Mononuclear cell (primary cell): ENCODE results near the gene MAPK9. TPM values are rescaled to one million over a fixed set of nuclear protein-coding genes. Genes with fewer than 3 reads are reported as not detected.
"Not testable (repeated sequence)": the region's sequence is repeated elsewhere in the genome, so short reads cannot be mapped to it uniquely, and the experiment has no call there.

Experiments used
- H3K27me3 ChIP-seq: 2 replicates; pipeline ENCODE4 v1.6.0; 2011; ENCODE audit warnings: low read length, control low read depth; ENCODE audit not compliant: insufficient read depth
- H3K4me1 ChIP-seq: 2 replicates; pipeline ENCODE4 v1.5.1; 2011; ENCODE audit warnings: mild to moderate bottlenecking, low read length, control low read depth; ENCODE audit not compliant: insufficient read depth
- H3K4me3 ChIP-seq: 2 replicates; pipeline ENCODE4 v1.5.1; 2011; ENCODE audit warnings: mild to moderate bottlenecking, low read length, moderate library complexity
- H3K9me3 ChIP-seq: 2 replicates; pipeline ENCODE4 v1.5.1; 2011; ENCODE audit warnings: low read depth, mild to moderate bottlenecking, control low read depth, low read length
- total RNA-seq: library from RNA; depleted of rRNA; stranded (reverse); fragments of >200 nt; gene quantifications from one replicate; pipeline ENCODE4 v1.2.3, GENCODE V29; 2012

The MAPK9 gene
- total RNA-seq, 1 donor, result 36.0 TPM

DNA sequence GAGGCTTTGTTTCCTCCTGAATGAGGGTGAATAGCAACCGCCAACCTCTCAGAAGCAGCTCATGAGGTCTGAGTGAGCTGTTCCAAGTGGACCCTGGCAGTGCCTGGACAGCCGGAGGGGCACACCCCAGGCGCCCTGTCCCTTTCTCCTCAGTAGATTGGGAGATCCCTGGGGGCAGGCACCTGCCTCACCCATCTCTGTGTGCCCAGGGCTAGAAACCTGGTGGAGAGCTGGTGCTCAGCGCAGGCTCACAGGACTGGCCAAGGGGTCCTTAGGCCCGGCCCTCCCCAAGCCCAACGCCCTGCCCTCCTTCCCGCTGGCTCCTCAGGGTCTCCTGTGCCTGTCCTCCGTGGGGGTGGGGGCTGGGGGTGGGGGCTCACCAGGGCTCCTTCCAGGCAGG lies 14.9 kb upstream of the MAPK9 start:
- no peaks in the 10 kb centered on the region for H3K27me3 ChIP-seq
- no peaks in the 10 kb centered on the region for H3K9me3 ChIP-seq
- H3K4me1 ChIP-seq, result no peaks in the 10 kb centered on the region

DNA sequence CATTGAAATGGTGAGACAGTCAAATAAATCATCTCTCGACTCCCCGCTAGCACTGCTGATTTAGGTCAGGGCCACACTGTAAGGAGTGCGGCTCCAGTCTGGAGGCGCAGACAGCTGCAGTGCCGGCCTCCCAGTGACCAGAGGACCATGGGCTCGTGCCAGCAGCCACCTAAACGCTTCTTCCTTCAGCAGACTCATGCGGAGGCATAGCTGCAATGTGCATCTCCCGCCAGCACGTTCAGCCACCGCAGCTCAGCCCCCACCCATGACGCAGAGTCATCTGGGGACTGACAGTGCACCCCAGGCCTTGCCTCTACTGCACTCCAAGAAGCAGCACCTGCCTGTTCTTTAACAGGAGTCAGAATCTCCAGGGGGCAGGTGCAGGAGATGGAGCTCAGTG lies 13.6 kb upstream of the MAPK9 start:
- no peaks in the 10 kb centered on the region for H3K27me3 ChIP-seq
- H3K4me1 ChIP-seq, result no peaks in the 10 kb centered on the region
- no peak overlapping the region for H3K4me3 ChIP-seq
- no peaks in the 10 kb centered on the region for H3K9me3 ChIP-seq

More for the DNA sequence above, 14.9 kb upstream of the MAPK9 start:
- H3K4me3 ChIP-seq, result no peak overlapping the region

DNA sequence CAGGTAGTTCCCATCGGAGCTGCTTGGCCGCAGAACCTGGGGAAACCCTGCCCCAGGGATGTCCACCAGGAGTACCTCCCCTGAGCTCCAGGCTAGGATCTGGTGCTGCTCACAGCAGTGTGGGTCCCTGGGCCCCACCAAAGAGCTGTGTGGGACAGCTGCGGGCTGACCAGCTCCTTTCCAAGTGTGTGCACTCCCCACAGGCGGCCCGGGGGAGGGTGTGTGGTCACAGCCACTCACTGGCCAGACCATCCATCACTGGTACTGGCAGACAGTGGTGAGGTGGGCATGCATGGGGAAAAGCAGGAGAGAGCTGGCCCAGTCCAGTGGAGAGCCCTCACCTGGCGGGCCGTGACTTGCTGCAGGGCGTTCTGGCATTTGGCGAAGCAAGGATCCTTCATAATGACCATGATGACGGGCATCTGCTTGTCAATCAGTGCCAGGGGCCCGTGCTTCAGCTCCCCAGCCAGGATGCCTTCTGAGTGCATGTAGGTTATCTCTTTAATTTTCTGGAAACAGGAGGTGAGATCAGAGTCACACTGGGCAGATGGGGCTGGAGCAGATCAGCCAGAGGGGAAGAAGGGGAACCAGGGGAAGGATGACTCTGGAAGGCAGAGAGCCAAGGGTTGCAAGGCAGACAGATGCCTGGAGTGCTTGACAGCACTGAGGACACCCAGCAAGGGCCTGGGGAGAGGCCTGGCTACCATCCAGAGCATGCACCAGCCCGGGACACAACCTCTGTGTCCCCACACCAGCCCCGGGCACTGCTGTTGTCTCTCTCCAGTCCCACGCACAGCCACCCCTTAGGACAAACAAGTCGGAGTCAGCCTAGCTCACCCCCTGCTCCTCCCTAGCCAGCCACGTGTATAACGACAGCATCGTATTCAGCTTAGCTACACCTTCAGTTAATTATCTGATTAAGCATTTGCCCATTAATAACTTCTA lies 12.8 kb upstream of the MAPK9 start:
- Histone ChIP-seq H3K4me1 (no peaks in the 10 kb centered on the region), H3K9me3 (no peaks in the 10 kb centered on the region), H3K27me3 (no peaks in the 10 kb centered on the region), H3K4me3 (no peak overlapping the region)

GRCh38 chr5:180304016-180304292 lies 12.1 kb upstream of the MAPK9 start:
- Histone ChIP-seq H3K27me3 (no peaks in the 10 kb centered on the region), H3K4me1 (no peaks in the 10 kb centered on the region)

DNA sequence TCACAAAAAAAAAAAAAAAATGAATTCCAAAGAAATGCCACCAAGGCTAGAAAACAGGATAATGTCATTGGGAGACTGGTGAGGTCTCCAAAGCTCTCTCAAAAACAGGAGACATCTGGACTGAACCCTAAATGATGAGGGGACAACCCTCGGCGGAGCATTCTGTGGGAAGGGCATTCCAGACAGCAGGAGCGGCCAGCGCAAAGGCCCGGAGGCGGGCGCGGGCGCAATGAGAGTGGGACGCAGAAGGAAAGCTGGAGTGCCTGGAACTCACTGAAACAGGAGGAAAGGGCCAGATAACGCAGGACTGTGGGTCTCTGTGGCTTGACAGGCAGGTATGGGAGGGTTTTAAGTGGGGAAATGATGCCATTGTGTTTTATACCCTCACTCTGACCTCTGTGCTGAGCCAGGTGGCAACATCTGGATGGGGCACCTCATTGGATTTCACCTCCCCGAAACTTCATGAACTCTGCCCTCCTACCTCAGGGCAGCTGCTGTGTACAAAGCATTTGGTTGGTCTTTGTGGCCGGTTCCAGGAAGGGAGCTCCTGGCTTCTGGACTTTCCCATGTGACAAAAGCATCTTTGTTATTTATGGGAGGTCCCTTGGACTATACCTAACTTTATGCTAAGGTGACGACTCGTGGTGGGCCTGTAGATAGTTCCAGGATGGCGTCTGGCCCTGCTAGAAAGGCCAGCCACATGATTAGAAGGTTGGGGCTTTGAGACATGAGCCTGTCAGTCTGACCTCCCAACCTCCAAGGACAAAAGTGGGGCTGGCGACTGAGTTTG lies 11.5 kb upstream of the MAPK9 start:
- no peak overlapping the region for H3K4me3 ChIP-seq
- H3K27me3 ChIP-seq, result no peaks in the 10 kb centered on the region
- no peaks in the 10 kb centered on the region for H3K4me1 ChIP-seq
- H3K9me3 ChIP-seq, result no peaks in the 10 kb centered on the region

More at GRCh38 chr5:180304016-180304292, 12.1 kb upstream of the MAPK9 start:
- H3K9me3 ChIP-seq, result no peaks in the 10 kb centered on the region
- H3K4me3 ChIP-seq, result no peak overlapping the region

DNA sequence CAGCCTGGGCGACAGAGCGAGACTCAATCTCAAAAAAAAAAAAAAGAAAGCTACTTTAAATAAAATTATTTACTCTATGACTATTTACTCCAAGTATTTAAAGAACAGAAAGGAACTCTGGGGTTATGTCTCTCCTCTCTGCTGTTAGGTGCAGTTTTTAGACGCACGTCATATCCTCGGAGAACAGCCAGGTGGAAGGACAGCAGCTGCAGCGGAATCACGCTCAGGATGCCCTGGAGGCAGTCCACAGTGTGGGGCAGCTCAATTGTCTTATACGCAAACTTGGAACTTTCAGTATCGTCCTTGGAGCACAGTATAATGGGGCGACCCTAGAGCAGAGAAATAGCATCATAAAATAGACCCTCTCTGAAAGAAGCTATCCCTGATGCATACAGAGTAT lies 10.4 kb upstream of the MAPK9 start:
- H3K27me3 ChIP-seq, result no peaks in the 10 kb centered on the region
- H3K4me3 ChIP-seq, result no peak overlapping the region
- no peaks in the 10 kb centered on the region for H3K4me1 ChIP-seq
- no peaks in the 10 kb centered on the region for H3K9me3 ChIP-seq

DNA sequence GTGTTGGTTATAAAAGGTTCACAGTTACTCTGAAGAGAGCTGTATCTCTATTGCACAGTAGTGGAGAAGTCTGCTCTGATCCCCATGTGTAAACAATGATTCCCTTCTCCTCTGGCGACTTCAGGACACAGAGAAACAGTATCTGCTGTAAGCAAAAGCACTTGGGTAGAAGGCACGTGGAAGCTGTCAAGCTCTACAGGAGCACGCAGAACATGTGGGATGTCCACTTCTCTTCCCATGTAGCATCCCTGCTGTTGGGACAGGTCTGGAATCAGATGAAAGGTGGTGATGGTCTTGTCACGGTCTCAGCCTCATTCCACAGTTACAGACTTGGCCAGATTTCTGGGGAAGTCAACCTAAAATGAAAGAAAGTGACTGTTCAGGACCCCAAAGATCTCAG lies 9.4 kb upstream of the MAPK9 start:
- Histone ChIP-seq H3K27me3 (no peaks in the 10 kb centered on the region), H3K4me1 (no peaks in the 10 kb centered on the region), H3K4me3 (no peak overlapping the region), H3K9me3 (no peaks in the 10 kb centered on the region)

DNA sequence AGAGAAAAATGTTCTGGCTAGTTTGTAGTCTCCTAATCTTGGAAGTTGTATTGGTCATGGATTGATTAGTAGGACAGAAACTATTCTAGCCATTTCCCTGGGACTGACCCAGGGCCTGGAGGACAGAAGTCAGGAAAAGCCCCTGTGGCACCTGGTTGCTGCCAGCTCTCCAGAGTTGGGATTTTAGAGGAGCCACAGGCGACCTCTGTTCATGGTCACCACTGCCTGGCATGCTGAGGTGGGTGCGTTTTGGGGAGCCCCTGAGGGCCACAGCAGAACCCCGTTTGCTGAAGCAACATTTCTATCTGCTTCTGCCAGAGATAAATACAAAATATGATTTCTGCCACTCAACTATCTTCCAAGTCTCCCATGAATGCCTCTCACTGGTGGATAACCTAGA lies 7.6 kb upstream of the MAPK9 start:
- H3K4me1 ChIP-seq, result peaks cover 4% of the 10 kb centered on the region
- H3K9me3 ChIP-seq, result no peaks in the 10 kb centered on the region
- H3K4me3 ChIP-seq, result no peak overlapping the region
- no peaks in the 10 kb centered on the region for H3K27me3 ChIP-seq

- H3K9me3 ChIP-seq, H3K4me1 ChIP-seq, H3K27me3 ChIP-seq, H3K4me3 ChIP-seq: not testable (repeated sequence)
Measured at GRCh38 chr5:180299014-180299413, 7.1 kb upstream of the MAPK9 start.

- Histone ChIP-seq H3K27me3 (no peaks in the 10 kb centered on the region), H3K4me1 (peaks cover 20% of the 10 kb centered on the region), H3K4me3 (no peak overlapping the region)
Measured at GRCh38 chr5:180297587-180298282, 5.9 kb upstream of the MAPK9 start.

GRCh38 chr5:180296771-180297170 lies 4.9 kb upstream of the MAPK9 start:
- Histone ChIP-seq H3K27me3 (no peaks in the 10 kb centered on the region), H3K9me3 (no peaks in the 10 kb centered on the region), H3K4me3 (no peak overlapping the region), H3K4me1 (peaks cover 22% of the 10 kb centered on the region)

More at GRCh38 chr5:180297587-180298282, 5.9 kb upstream of the MAPK9 start:
- no peaks in the 10 kb centered on the region for H3K9me3 ChIP-seq

GRCh38 chr5:180294913-180295555 lies 3.2 kb upstream of the MAPK9 start:
- H3K4me1 ChIP-seq, result peaks cover 33% of the 10 kb centered on the region
- no peaks in the 10 kb centered on the region for H3K27me3 ChIP-seq
- H3K4me3 ChIP-seq, result no peak overlapping the region
- no peaks in the 10 kb centered on the region for H3K9me3 ChIP-seq

DNA sequence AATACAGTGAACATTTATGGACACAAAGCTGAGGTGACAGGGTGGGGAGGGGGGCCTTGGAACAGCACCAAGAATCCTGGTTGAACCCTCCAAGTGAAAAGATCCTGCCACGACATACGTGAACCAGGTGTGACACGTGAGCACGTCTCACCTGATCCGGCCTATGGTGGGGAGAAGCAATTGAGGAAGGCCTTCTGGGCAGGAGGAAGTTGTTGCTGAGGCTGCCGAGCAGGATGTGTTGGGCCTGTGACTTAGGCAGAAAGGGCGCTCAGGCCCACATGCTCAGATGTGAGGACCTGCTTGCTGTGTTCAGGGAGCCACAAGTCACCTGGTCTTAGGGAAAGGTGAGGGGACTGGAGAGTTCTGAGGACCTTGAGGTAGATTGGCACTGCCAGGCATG lies 2.5 kb upstream of the MAPK9 start:
- H3K27me3 ChIP-seq, result no peaks in the 10 kb centered on the region
- peaks cover 34% of the 10 kb centered on the region for H3K4me1 ChIP-seq
- H3K4me3 ChIP-seq, result no peak overlapping the region
- H3K9me3 ChIP-seq, result no peaks in the 10 kb centered on the region

DNA sequence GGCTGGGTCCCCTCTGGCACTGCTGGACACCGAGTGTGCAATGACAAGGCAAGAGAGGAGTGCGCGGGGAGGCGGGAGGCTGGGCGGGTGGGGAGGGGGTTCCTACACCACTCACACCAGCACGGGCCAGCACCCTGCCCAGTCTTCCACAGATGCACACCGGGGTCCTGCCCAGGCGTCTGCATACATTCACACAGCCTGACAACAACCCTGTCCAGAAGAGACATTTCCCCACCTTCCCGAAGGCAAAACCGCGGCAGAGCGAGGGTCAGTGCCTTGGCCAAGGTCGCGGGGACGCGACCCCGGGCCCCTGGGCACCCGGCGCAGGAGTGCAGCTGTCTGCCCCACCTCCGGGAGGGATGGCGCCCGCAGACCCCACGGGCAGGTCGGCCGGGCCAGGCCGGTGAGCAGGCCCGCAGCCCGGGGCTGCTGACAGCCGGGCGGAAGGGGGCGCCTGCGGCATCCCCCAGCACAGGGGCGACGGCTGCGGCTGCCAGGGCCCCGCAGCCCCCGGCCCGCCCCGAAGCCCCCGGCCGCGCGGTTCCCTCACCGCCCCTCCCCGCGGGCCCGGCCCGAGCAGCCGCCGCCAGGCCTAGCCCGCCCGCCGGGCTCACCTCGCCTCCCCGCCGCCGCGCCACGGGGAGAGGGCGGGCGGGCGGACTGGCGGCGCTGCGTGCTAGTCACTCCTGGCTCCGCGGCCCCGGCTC lies 496 bp downstream of the MAPK9 start:
- peaks cover 42% of the 10 kb centered on the region for H3K4me1 ChIP-seq
- H3K4me3 ChIP-seq, result peak overlapping the region; percentile 49
- H3K27me3 ChIP-seq, result no peaks in the 10 kb centered on the region
- no peaks in the 10 kb centered on the region for H3K9me3 ChIP-seq
